ENCODE measurements around the gene DLG1. TPM values are rescaled to one million over a fixed set of nuclear protein-coding genes. Genes with fewer than 3 reads are reported as not detected.
A peak's percentile ranks its signal among the peaks of the same experiment; 100 is the strongest.

Gene DLG1
- total RNA-seq, 1 donor from 2014 or later = 138 TPM

- Histone ChIP-seq H2AFZ (replicated peaks) (no peak overlapping the region), H4K20me1 (ENCODE audit: low read depth) (peaks cover 60% of the 10 kb centered on the region), H3K4me3 (peak overlapping the region; percentile 94), H3K9me3 (ENCODE audit: low read depth) (no peaks in the 10 kb centered on the region), H3K36me3 (peaks cover 26% of the 10 kb centered on the region), H3K9ac (no peak overlapping the region), H3F3A (ENCODE audit: low read depth) (peaks cover 29% of the 10 kb centered on the region), H3K79me2 (ENCODE audit: low read depth) (peaks cover 70% of the 10 kb centered on the region), H3K4me2 (peak overlapping the region; percentile 82), H3K27ac (no peak overlapping the region), H3K4me1 (peaks cover 34% of the 10 kb centered on the region), H3K27me3 (peaks cover 13% of the 10 kb centered on the region)
- DNase-seq (ENCODE audit: low spot score) = no peak
- Mint-ChIP-seq H3K36me3 (peaks cover 25% of the 10 kb centered on the region), H3K4me3 (peak overlapping the region; percentile 11), H3K9me3 (no peaks in the 10 kb centered on the region), H3K27ac (no peak overlapping the region), H3K27me3 (ENCODE audit: insufficient read depth, low read depth) (peaks cover 2% of the 10 kb centered on the region), H3K4me1 (peaks cover 32% of the 10 kb centered on the region)
- no peak for TF ChIP-seq EZH2 (IDR thresholded peaks at IDR 0.05)
Observed at GRCh38 chr3:197295871-197296270, 2.5 kb downstream of the DLG1 start.

GRCh38 chr3:197293605-197294237 is 4.7 kb downstream of the DLG1 start:
- Histone ChIP-seq H3F3A (ENCODE audit: low read depth) (peaks cover 13% of the 10 kb centered on the region), H3K4me1 (peaks cover 26% of the 10 kb centered on the region), H3K36me3 (peaks cover 34% of the 10 kb centered on the region), H3K4me2 (peak overlapping the region; percentile 9), H3K27ac (no peak overlapping the region), H2AFZ (replicated peaks) (no peak overlapping the region), H3K4me3 (no peak overlapping the region), H3K9me3 (ENCODE audit: low read depth) (no peaks in the 10 kb centered on the region), H4K20me1 (ENCODE audit: low read depth) (peaks cover 72% of the 10 kb centered on the region), H3K27me3 (no peaks in the 10 kb centered on the region), H3K79me2 (ENCODE audit: low read depth) (peaks cover 91% of the 10 kb centered on the region), H3K9ac (no peak overlapping the region)
- Mint-ChIP-seq H3K27me3 (ENCODE audit: insufficient read depth, low read depth) (no peaks in the 10 kb centered on the region), H3K4me1 (peaks cover 19% of the 10 kb centered on the region), H3K4me3 (no peak overlapping the region), H3K27ac (no peak overlapping the region), H3K36me3 (peaks cover 37% of the 10 kb centered on the region), H3K9me3 (no peaks in the 10 kb centered on the region)
- no peak for TF ChIP-seq EZH2 (IDR thresholded peaks at IDR 0.05)
- DNase-seq (ENCODE audit: low spot score) = no peak

GRCh38 chr3:197292648-197293047 is 5.8 kb downstream of the DLG1 start:
- Mint-ChIP-seq H3K4me3 (no peak overlapping the region), H3K4me1 (peaks cover 17% of the 10 kb centered on the region), H3K9me3 (no peaks in the 10 kb centered on the region), H3K27ac (no peak overlapping the region), H3K27me3 (ENCODE audit: insufficient read depth, low read depth) (no peaks in the 10 kb centered on the region), H3K36me3 (peaks cover 43% of the 10 kb centered on the region)
- peaks cover 100% of the 10 kb centered on the region for H3K79me2 ChIP-seq (ENCODE audit: low read depth)
- peaks cover 26% of the 10 kb centered on the region for H3K4me1 ChIP-seq
- H3K4me3 ChIP-seq = no peak overlapping the region
- TF ChIP-seq EZH2phosphoT487 (IDR thresholded peaks at IDR 0.05) (no peak), CTCF (IDR thresholded peaks at IDR 0.05) (no peak), EZH2 (IDR thresholded peaks at IDR 0.05) (no peak)
- H3K9me3 ChIP-seq (ENCODE audit: low read depth) = no peaks in the 10 kb centered on the region
- H3K36me3 ChIP-seq = peaks cover 39% of the 10 kb centered on the region
- no peak overlapping the region for H3K9ac ChIP-seq
- no peak overlapping the region for H3K4me2 ChIP-seq
- peaks cover 72% of the 10 kb centered on the region for H4K20me1 ChIP-seq (ENCODE audit: low read depth)
- no peak overlapping the region for H3K27ac ChIP-seq
- H3F3A ChIP-seq (ENCODE audit: low read depth) = peaks cover 6% of the 10 kb centered on the region
- DNase-seq (ENCODE audit: low spot score) = no peak
- no peaks in the 10 kb centered on the region for H3K27me3 ChIP-seq
- H2AFZ ChIP-seq (replicated peaks) = no peak overlapping the region

GRCh38 chr3:197292083-197292646 is 6.2 kb downstream of the DLG1 start:
- H2AFZ ChIP-seq (replicated peaks) = no peak overlapping the region
- H3K27me3 Mint-ChIP-seq (ENCODE audit: insufficient read depth, low read depth) = no peaks in the 10 kb centered on the region
- H3K36me3 ChIP-seq = peaks cover 42% of the 10 kb centered on the region
- H4K20me1 ChIP-seq (ENCODE audit: low read depth) = peaks cover 69% of the 10 kb centered on the region
- peaks cover 1% of the 10 kb centered on the region for H3K9me3 Mint-ChIP-seq
- no peak overlapping the region for H3K4me2 ChIP-seq
- H3K4me1 Mint-ChIP-seq = peaks cover 17% of the 10 kb centered on the region
- H3K79me2 ChIP-seq (ENCODE audit: low read depth) = peaks cover 100% of the 10 kb centered on the region
- peaks cover 26% of the 10 kb centered on the region for H3K4me1 ChIP-seq
- no peak overlapping the region for H3K27ac ChIP-seq
- no peak overlapping the region for H3K4me3 ChIP-seq
- no peak for DNase-seq (ENCODE audit: low spot score)
- peaks cover 46% of the 10 kb centered on the region for H3K36me3 Mint-ChIP-seq
- H3K9ac ChIP-seq = no peak overlapping the region
- H3K4me3 Mint-ChIP-seq = no peak overlapping the region
- no peaks in the 10 kb centered on the region for H3K27me3 ChIP-seq
- H3K9me3 ChIP-seq (ENCODE audit: low read depth) = no peaks in the 10 kb centered on the region
- no peak for TF ChIP-seq EZH2phosphoT487 (IDR thresholded peaks at IDR 0.05)
- no peak for TF ChIP-seq CTCF (IDR thresholded peaks at IDR 0.05)
- no peak for TF ChIP-seq EZH2 (IDR thresholded peaks at IDR 0.05)
- no peak overlapping the region for H3K27ac Mint-ChIP-seq
- H3F3A ChIP-seq (ENCODE audit: low read depth) = peaks cover 4% of the 10 kb centered on the region

Data from neural progenitor cell (in vitro differentiated cells).